Measurements from ENCODE around the gene ELAVL4. TPM values are rescaled to one million over a fixed set of nuclear protein-coding genes. Genes with fewer than 3 reads are reported as not detected.

ELAVL4 gene
- polyA plus RNA-seq, 3 donors = 0.12 to 0.81 TPM; not detected in 1

- no peak overlapping the region for H3K27ac ChIP-seq (ENCODE audit: low read depth, low read length)
- 3 to 7% (median 4%) methylated on average over 7 of the region's 7 CpGs for WGBS, 3 donors
These were observed 1.9 kb downstream of the ELAVL4 start for GRCh38 chr1:50110656-50111055.

GRCh38 chr1:50111503-50111902, 2.8 kb downstream of the ELAVL4 start:
- WGBS, 3 donors = 69 to 82% (median 82%) methylated on average over 3 of the region's 3 CpGs
- no peak overlapping the region for H3K27ac ChIP-seq (ENCODE audit: low read depth, low read length)

DNA sequence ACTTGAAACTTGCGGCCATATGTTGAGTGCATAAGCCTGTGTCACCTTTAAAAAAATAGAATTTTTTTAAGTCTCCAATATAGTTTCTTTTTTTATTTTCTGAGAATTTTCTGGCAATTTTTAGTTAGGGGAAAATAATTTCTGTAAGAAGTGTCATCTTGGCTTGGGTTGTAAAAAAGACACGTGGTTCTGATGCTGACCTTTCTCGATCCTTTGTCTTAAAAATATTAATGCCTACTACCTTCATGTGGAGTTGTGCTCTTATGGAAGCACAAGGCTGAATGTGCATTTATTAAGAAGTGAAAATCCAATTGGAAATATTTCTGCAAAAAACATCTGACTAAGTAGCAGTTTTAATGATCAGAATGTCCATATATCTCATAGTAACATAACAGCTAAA, 3.5 kb downstream of the ELAVL4 start:
- WGBS, 3 donors = 82 to 87% (median 84%) methylated on average over 3 of the region's 3 CpGs
- no peak overlapping the region for H3K27ac ChIP-seq (ENCODE audit: low read depth, low read length)

- no peak overlapping the region for H3K27ac ChIP-seq (ENCODE audit: low read depth, low read length)
These were observed 14.4 kb downstream of the ELAVL4 start for GRCh38 chr1:50123071-50123470.

DNA sequence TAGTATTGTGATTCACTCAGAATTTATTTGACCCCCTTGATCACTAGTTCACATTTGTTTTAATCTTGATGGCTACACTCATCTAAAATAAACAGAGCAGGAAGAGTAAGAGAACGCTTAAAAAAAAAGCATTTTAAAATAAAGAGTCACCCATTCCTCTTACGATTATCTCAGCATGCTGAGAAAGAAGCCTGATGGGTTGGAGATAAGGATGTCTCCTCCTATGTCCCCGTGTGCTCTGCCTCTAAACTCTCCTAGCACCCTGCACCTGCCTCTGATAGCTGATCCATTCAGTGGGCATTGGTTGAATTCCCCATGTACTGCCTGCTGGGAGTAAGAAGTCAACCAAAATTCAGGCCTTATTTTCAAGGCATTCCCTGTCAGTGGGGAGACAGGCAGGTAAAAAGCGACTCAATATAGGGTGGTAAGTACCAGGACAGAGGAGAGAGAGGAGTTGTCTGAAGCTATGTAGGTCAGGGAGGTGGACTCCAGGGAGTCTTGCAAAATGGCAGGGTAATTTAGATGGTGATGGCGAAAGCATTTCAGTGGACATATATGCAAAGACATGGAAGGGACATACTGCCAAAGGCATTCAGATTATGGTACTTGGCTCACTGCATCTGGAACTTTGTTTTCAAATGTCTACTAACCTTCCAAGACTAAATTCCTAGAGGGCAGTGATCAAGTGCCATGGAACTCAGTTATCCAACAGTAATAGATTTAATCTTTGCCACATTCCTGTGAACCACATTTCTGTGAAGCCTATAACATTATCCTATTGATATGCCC, 18.4 kb downstream of the ELAVL4 start:
- 40 to 62% (median 60%) methylated on average over 5 of the region's 5 CpGs for WGBS, 3 donors

GRCh38 chr1:50129201-50129600, 20.5 kb downstream of the ELAVL4 start:
- 50 to 70% (median 69%) methylated on average over 1 of the region's 1 CpG for WGBS, 3 donors
- H3K27ac ChIP-seq (ENCODE audit: low read depth, low read length) = no peak overlapping the region

More for the DNA sequence above, 18.4 kb downstream of the ELAVL4 start:
- no peak overlapping the region for H3K27ac ChIP-seq (ENCODE audit: low read depth, low read length)

- H3K27ac ChIP-seq (ENCODE audit: low read depth, low read length) = no peak overlapping the region
- 56 to 57% (median 57%) methylated on average over 3 of the region's 3 CpGs for WGBS, 3 donors
These were observed 23.7 kb downstream of the ELAVL4 start for GRCh38 chr1:50132347-50132894.

- no peak overlapping the region for H3K27ac ChIP-seq (ENCODE audit: low read depth, low read length)
- WGBS, 3 donors = 65 to 75% (median 74%) methylated on average over 2 of the region's 2 CpGs
These were observed 27.0 kb downstream of the ELAVL4 start for GRCh38 chr1:50135716-50136115.

DNA sequence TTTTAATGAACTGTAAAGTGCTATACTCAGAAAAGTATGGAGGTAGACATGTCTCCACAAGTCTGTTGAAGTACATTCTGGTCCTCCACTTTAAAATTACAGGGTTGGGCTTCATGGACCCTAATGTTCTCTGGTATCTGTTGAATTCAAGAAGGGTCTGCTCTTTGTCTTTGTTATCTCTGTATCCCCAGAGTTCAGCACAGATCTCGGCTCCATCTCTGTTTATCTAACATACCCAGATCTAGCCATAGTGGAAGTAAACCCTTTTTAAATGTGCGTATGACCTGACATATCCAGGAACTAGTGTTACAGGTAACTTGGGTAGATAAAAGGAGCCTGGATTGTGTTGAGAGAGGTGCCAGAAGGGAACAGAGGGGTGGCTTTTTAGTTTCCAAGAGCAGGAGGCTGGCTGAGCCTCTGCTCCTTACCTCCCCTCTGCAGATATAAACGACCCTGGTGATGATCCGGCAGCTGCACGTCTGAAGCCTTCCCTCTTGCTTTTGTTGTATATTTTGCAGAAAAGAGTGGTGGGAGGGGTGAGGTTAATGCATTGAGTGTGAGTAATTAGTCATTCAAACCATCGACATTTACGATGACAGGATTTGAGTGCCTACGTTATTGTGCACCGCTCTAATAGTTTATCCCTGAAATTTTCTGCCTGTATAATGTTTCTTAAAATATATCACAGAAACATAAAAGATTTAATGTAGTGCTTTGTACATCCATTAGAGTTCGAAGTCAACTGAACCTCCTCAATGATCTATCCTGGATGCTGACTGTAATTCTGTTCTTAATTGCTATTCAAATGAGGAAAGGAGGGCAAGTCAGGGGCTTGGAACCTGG, 30.8 kb downstream of the ELAVL4 start:
- no peak overlapping the region for H3K27ac ChIP-seq (ENCODE audit: low read depth, low read length)
- WGBS, 3 donors = 39 to 53% (median 48%) methylated on average over 10 of the region's 10 CpGs

- H3K27ac ChIP-seq (ENCODE audit: low read depth, low read length) = no peak overlapping the region
- 71 to 78% (median 77%) methylated on average over 1 of the region's 1 CpG for WGBS, 3 donors
These were observed 31.4 kb downstream of the ELAVL4 start for GRCh38 chr1:50140182-50140447.

- H3K27ac ChIP-seq (ENCODE audit: low read depth, low read length) = no peak overlapping the region
- 55 to 69% (median 64%) methylated on average over 4 of the region's 4 CpGs for WGBS, 3 donors
These were observed 38.6 kb downstream of the ELAVL4 start for GRCh38 chr1:50147191-50147850.

GRCh38 chr1:50148142-50148923, 39.6 kb downstream of the ELAVL4 start:
- 66 to 82% (median 81%) methylated on average over 1 of the region's 1 CpG for WGBS, 3 donors
- H3K27ac ChIP-seq (ENCODE audit: low read depth, low read length) = no peak overlapping the region

- WGBS, 3 donors = 58 to 63% (median 61%) methylated on average over 3 of the region's 3 CpGs
- no peak overlapping the region for H3K27ac ChIP-seq (ENCODE audit: low read depth, low read length)
These were observed 43.5 kb downstream of the ELAVL4 start for GRCh38 chr1:50152236-50152635.

- no peak overlapping the region for H3K27ac ChIP-seq (ENCODE audit: low read depth, low read length)
- 40 to 48% (median 46%) methylated on average over 3 of the region's 3 CpGs for WGBS, 3 donors
These were observed 46.8 kb downstream of the ELAVL4 start for GRCh38 chr1:50155541-50155940.

DNA sequence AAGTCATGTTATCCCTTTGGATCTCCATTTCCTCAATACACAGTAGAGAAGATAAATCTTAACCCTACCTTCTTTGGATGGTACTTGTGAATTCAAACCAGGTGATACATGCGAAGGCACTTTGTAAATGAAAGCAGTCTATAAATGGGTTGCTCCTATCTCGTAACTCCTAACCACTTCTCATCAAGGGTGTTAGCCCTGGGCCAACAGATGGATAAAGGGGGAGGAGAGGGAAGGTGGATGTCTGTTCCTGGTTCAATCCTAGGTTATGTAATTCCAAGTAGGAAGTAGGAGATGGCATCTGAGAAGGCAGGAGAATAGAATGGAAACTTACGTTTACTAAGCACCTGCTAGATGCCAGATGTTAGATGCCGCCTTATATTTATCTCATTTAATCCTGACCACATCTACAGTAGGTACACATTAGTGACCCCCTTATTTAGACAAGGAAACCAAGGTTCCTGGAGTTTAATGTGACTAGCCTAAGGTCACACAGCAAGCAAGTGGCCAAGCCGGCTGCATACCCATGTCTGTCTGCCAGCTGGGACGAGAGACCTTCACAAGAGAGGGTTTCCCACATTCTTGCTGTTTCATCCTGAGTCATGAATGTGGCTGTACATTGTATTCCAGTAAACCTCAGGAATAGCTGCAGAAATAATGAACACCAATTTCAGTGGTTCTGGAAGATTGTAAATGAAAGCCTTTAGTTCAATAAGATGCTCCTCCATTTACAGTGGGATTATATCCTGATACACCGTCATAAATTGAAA, 47.7 kb downstream of the ELAVL4 start:
- WGBS, 3 donors = 76 to 82% (median 81%) methylated on average over 7 of the region's 7 CpGs
- no peak overlapping the region for H3K27ac ChIP-seq (ENCODE audit: low read depth, low read length)

DNA sequence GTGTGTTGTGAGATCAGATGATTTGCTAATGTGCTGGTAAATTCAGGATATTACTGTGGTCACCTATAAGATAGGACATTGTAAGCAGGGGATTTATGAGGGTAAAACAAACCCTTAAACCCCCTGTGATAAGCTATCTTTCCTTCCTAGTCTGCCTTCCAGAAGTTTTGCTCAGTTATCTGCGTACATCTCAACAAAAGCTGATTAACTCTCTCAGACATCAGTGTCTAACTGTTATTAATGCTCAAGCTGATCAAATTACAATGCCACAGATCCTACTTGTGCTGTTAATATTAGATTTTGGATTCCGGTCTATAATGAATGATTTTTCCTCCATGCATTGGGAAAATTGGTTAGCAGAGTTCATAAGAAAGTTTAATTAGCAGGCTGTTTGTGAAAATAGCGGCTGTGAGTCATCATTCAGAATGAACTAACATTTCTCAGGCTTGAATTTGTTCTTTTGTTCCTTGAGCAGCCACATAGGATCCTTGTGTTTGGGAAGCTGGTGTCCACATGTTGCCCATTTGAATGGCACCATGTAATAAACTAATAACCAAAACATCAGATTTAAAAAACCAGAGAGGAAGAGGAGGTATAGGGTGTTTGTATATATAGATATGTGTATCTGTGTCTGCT, 48.7 kb downstream of the ELAVL4 start:
- no peak overlapping the region for H3K27ac ChIP-seq (ENCODE audit: low read depth, low read length)
- WGBS, 3 donors = 71 to 86% (median 79%) methylated on average over 3 of the region's 3 CpGs

- 78 to 93% (median 90%) methylated on average over 1 of the region's 1 CpG for WGBS, 3 donors
- no peak overlapping the region for H3K27ac ChIP-seq (ENCODE audit: low read depth, low read length)
These were observed 49.7 kb downstream of the ELAVL4 start for GRCh38 chr1:50158421-50158820.
